Peyer's patch (tissue), 4 donors: ENCODE measurements around the gene ITGAV. TPM values are rescaled to one million over a fixed set of nuclear protein-coding genes. Genes with fewer than 3 reads are reported as not detected.
"Not testable (repeated sequence)": the region's sequence is repeated elsewhere in the genome, so short reads cannot be mapped to it uniquely, and the experiment has no call there.

Experiments
- DNase-seq, 3 donors: peaks; one replicate each; pipeline ENCODE4 v3.0.0-alpha.2; 2017 to 2019
- H3K27ac ChIP-seq, 4 donors: fragments of 200-600 bp; sonication (generic); one replicate each; pipeline ENCODE4 v1.5.1; 2016 to 2019
- H3K27me3 ChIP-seq, 2 donors: fragments of 200-600 bp; sonication (generic); one replicate each; pipeline ENCODE4 v1.5.1; 2019
- H3K36me3 ChIP-seq, 3 donors: fragments of 200-600 bp; sonication (generic); one replicate each; pipeline ENCODE4 v1.5.1; 2016 to 2019
- H3K4me1 ChIP-seq, 4 donors: fragments of 200-600 bp; sonication (generic); one replicate each; pipeline ENCODE4 v1.5.1; 2016 to 2019
- H3K4me3 ChIP-seq, 4 donors: fragments of 200-600 bp; sonication (generic); 1 replicate in 3 of 4; 2 replicates in 1 of 4; pipeline ENCODE4 v1.5.1; 2016 to 2019; ENCODE audit warnings: mild to moderate bottlenecking in 1 of 4
- H3K9me3 ChIP-seq, 4 donors: fragments of 200-600 bp; sonication (generic); one replicate each; pipeline ENCODE4 v1.5.1; 2016 to 2019; ENCODE audit warnings: mild to moderate bottlenecking in 1 of 4
- POLR2A ChIP-seq, 2 donors: fragments of 450-650 bp; IDR thresholded peaks; one replicate each; pipeline ENCODE4 v1.5.1; 2017; ENCODE audit warnings: antibody characterized with exemption in 2 of 2, mild to moderate bottlenecking in 2 of 2, moderate library complexity in 2 of 2
- total RNA-seq, 4 donors: library from RNA; depleted of rRNA; stranded (reverse); fragments of >200 nt; gene quantifications; one replicate each; pipeline ENCODE4 v1.1.0, GENCODE V29; 2016
- TF ChIP-seq, protein P1 (sequence below), 6 experiments: fragments of 450-650 bp in 4 of 6; fragments of 200-600 bp in 2 of 6; sonication (generic) in 1 of 6; IDR thresholded peaks; one replicate each; pipeline ENCODE4 v1.5.1; 2017 to 2019; ENCODE audit warnings: antibody characterized with exemption in 6 of 6, mild to moderate bottlenecking in 3 of 6, moderate library complexity in 1 of 6

The ITGAV gene
- total RNA-seq, 4 donors from 2014 or later = 28.1 to 35.9 (median 31.2) TPM

DNA sequence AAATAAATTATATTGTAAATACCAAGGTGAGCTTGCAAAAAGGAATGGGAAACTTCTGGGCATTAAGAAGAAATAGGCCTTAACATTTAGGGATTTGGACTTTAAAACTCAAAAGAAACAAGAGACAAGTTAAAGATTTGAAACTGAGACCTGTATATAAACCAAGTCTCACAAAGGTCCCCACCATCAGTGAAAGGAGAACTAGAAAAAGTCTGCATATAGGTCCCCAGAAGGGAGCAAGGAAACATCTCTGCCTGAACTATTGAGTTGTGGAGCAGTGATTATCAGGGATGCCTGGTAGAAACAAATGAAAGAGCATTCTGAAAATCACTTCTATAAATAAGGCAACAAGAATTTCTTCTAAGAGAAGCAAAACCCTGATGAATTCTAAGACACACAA is 30.5 kb upstream of the ITGAV start:
- Histone ChIP-seq H3K27me3 (no peaks in the 10 kb centered on the region), H3K4me1 (no peaks in the 10 kb centered on the region), H3K4me3 (no peak overlapping the region), H3K36me3 (no peaks in the 10 kb centered on the region), H3K9me3 (no peaks in the 10 kb centered on the region), H3K27ac (no peak overlapping the region)
- DNase-seq = no peak
- no peak for TF ChIP-seq POLR2A (IDR thresholded peaks at IDR 0.05)
- TF ChIP-seq, protein P1, sequence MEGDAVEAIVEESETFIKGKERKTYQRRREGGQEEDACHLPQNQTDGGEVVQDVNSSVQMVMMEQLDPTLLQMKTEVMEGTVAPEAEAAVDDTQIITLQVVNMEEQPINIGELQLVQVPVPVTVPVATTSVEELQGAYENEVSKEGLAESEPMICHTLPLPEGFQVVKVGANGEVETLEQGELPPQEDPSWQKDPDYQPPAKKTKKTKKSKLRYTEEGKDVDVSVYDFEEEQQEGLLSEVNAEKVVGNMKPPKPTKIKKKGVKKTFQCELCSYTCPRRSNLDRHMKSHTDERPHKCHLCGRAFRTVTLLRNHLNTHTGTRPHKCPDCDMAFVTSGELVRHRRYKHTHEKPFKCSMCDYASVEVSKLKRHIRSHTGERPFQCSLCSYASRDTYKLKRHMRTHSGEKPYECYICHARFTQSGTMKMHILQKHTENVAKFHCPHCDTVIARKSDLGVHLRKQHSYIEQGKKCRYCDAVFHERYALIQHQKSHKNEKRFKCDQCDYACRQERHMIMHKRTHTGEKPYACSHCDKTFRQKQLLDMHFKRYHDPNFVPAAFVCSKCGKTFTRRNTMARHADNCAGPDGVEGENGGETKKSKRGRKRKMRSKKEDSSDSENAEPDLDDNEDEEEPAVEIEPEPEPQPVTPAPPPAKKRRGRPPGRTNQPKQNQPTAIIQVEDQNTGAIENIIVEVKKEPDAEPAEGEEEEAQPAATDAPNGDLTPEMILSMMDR (IDR thresholded peaks at IDR 0.05) = no peak

DNA sequence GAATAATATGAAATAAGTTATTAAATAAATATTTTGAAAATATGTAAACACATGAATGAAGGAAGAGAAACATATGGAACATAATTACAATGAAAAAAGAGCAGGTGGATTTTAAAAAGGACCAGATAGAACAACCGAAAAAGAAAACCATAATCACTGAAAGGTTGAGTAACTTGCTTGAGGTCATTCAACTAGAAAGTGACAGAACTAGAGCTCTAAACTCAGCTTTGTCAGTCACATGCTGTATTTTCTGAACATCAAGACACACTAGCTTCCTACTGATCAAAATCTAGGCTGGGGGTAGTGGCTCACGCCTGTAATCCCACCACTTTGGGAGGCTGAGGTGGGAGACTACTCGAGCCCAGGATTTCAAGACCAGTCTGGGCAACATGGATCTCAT is 30.0 kb upstream of the ITGAV start:
- Histone ChIP-seq H3K4me3 (no peak overlapping the region), H3K27me3 (no peaks in the 10 kb centered on the region), H3K27ac (no peak overlapping the region), H3K4me1 (no peaks in the 10 kb centered on the region), H3K9me3 (no peaks in the 10 kb centered on the region), H3K36me3 (no peaks in the 10 kb centered on the region)
- no peak for TF ChIP-seq POLR2A (IDR thresholded peaks at IDR 0.05)
- TF ChIP-seq, protein P1 (IDR thresholded peaks at IDR 0.05) = no peak
- no peak for DNase-seq

DNA sequence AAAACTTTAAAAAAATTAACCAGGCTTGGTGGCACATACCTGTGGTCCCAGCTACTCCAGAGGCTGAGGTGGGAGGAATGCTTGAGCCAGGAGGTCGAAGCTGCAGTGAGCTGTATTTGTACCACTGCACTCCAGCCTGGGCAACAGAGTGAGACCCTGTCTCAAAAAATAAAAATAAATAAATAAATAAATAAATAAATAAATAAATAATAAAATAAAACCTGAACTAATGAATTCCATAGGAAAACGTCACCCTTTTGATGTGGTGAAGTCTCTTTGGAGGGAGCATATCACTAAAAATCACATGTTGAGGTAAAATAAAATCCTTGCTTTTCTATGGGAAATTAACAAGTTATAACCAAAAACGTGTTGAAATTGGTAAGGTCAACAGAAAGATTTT is 29.6 kb upstream of the ITGAV start:
- no peak for DNase-seq

DNA sequence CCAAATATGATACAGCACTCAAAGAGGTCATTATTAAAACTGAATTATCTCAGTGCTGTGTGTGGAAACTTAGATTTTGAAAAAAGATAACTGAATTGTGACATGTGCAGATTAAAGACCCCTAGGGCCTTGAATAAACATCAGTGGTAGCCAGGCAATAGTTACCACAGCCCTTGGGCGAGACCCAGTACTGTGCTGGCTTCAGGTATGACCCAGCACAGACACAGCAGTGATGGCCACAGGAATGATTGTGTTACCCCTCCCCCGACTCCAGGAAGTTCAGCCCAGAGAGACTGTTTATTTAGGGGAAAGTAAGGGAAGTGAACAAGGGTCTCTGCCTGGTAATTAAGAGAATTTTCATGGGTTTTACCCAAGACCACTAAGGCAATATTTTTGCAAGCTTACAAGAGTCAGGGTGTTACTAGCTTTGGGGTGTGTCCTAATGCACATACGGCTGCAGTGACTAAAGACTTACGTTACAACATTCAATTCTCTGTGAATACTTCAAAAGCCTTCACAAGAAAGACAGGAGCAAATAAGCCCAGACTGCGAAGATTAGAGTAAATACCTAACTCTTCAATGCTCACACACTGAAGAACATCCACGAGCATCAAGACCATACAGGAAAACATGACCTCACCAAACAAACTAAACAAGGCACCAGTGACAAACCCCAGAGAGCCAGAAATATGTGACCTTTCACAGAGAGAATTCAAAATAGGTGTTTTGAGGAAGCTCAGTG is 28.2 kb upstream of the ITGAV start:
- Histone ChIP-seq H3K36me3 (no peaks in the 10 kb centered on the region), H3K9me3 (no peaks in the 10 kb centered on the region), H3K27me3 (no peaks in the 10 kb centered on the region), H3K4me1 (no peaks in the 10 kb centered on the region), H3K27ac (no peak overlapping the region), H3K4me3 (no peak overlapping the region)
- TF ChIP-seq, protein P1 (IDR thresholded peaks at IDR 0.05) = no peak
- no peak for TF ChIP-seq POLR2A (IDR thresholded peaks at IDR 0.05)
- DNase-seq = no peak

More for the DNA sequence above, 29.6 kb upstream of the ITGAV start:
- no peak for TF ChIP-seq POLR2A (IDR thresholded peaks at IDR 0.05)
- TF ChIP-seq, protein P1 (IDR thresholded peaks at IDR 0.05) = no peak
- H3K9me3 ChIP-seq = no peaks in the 10 kb centered on the region
- no peak overlapping the region for H3K4me3 ChIP-seq
- H3K27me3 ChIP-seq = no peaks in the 10 kb centered on the region
- H3K27ac ChIP-seq = no peak overlapping the region
- no peaks in the 10 kb centered on the region for H3K36me3 ChIP-seq
- no peaks in the 10 kb centered on the region for H3K4me1 ChIP-seq

DNA sequence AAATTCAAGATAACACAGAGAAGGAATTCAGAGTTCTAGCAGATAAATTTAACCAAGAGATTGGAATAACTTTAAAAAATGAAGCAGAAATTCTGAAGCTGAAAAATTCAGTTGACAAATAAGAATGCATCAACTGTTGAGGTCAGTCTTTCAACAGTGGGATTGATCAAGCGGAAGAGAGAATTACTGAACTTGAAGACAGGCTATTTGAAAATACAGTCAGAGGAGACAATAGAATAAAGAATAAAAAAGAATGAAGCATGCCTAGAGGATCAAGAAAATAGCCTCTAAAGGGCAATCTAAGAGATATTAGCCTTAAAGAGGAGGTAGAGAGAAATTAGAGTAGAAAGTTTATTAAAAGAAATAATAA is 27.7 kb upstream of the ITGAV start:
- no peaks in the 10 kb centered on the region for H3K4me1 ChIP-seq
- TF ChIP-seq POLR2A (IDR thresholded peaks at IDR 0.05) = no peak
- TF ChIP-seq, protein P1 (IDR thresholded peaks at IDR 0.05) = no peak
- no peak overlapping the region for H3K27ac ChIP-seq
- no peak for DNase-seq
- no peaks in the 10 kb centered on the region for H3K36me3 ChIP-seq
- H3K9me3 ChIP-seq = no peaks in the 10 kb centered on the region
- no peaks in the 10 kb centered on the region for H3K27me3 ChIP-seq
- H3K4me3 ChIP-seq = no peak overlapping the region

DNA sequence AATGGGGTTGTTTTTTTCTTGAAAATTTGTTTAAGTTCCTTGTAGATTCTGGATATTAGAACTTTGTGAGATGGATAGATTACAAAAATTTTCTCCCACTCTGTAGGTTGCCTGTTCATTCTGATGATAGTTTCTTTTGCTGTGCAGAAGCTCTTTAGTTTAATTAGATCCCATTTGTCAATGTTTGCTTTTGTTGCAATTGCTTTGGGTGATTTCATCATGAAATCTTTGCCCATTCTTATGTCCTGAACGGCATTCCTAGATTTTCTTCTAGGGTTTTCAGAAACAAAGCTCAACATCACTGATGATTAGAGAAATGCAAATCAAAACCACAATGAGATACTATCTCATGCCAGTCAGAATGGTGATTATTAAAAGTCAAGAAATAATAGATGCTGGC is 21.3 kb upstream of the ITGAV start:
- H3K36me3 ChIP-seq, H3K9me3 ChIP-seq, H3K27ac ChIP-seq, H3K4me1 ChIP-seq, DNase-seq, H3K27me3 ChIP-seq, H3K4me3 ChIP-seq: not testable (repeated sequence)

DNA sequence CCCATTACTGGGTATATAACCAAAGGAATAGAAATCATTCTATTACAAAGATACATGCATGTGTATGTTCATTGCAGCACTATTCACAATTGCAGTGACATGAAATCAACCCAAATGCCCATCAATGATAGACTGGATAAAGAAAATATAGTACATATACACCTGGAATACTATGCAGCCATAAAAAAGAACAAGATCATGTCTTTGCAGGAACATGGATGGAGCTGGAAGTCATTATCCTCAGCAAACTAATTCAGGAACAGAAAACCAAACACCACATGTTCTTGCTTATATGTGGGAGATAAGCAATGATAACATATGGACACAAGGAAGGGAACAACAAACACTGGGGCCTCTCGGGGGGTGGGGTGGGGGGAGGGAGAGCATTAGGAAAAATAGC is 20.7 kb upstream of the ITGAV start:
- not testable (repeated sequence) for DNase-seq, H3K4me1 ChIP-seq, H3K36me3 ChIP-seq, H3K27me3 ChIP-seq, H3K9me3 ChIP-seq, H3K4me3 ChIP-seq, H3K27ac ChIP-seq
